ENCODE data around the gene BLOC1S6. TPM values are rescaled to one million over a fixed set of nuclear protein-coding genes. Genes with fewer than 3 reads are reported as not detected.

The BLOC1S6 gene
- total RNA-seq, 1 donor from 2014 or later: 64.6 TPM

GRCh38 chr15:45641374-45641781 lies 54.2 kb downstream of the BLOC1S6 start:
- Mint-ChIP-seq H3K9me3 (no peaks in the 10 kb centered on the region), H3K4me1 (peaks cover 2% of the 10 kb centered on the region), H3K36me3 (no peaks in the 10 kb centered on the region), H3K4me3 (no peak overlapping the region), H3K27me3 (ENCODE audit: insufficient read depth, low read depth) (peaks cover 4% of the 10 kb centered on the region), H3K27ac (no peak overlapping the region)
- H3K4me2 ChIP-seq: no peak overlapping the region
- DNase-seq (ENCODE audit: low spot score): no peak
- no peak for TF ChIP-seq EZH2 (IDR thresholded peaks at IDR 0.05)
- TF ChIP-seq EZH2phosphoT487 (IDR thresholded peaks at IDR 0.05): no peak
- TF ChIP-seq CTCF (IDR thresholded peaks at IDR 0.05): no peak
- no peaks in the 10 kb centered on the region for H3K9me3 ChIP-seq (ENCODE audit: low read depth)
- no peak overlapping the region for H3K27ac ChIP-seq
- H3K36me3 ChIP-seq: no peaks in the 10 kb centered on the region
- no peaks in the 10 kb centered on the region for H4K20me1 ChIP-seq (ENCODE audit: low read depth)
- no peak overlapping the region for H2AFZ ChIP-seq (replicated peaks)
- H3K4me1 ChIP-seq: no peaks in the 10 kb centered on the region
- no peak overlapping the region for H3K4me3 ChIP-seq
- H3K79me2 ChIP-seq (ENCODE audit: low read depth): no peaks in the 10 kb centered on the region
- peaks cover 41% of the 10 kb centered on the region for H3K27me3 ChIP-seq
- no peaks in the 10 kb centered on the region for H3F3A ChIP-seq (ENCODE audit: low read depth)
- no peak overlapping the region for H3K9ac ChIP-seq

GRCh38 chr15:45641999-45642932 lies 55.1 kb downstream of the BLOC1S6 start:
- TF ChIP-seq EZH2 (IDR thresholded peaks at IDR 0.05) (no peak), EZH2phosphoT487 (IDR thresholded peaks at IDR 0.05) (no peak), CTCF (IDR thresholded peaks at IDR 0.05) (no peak)
- Histone ChIP-seq H3K79me2 (ENCODE audit: low read depth) (no peaks in the 10 kb centered on the region), H3K9me3 (ENCODE audit: low read depth) (no peaks in the 10 kb centered on the region), H3K36me3 (no peaks in the 10 kb centered on the region), H3K4me1 (no peaks in the 10 kb centered on the region), H2AFZ (replicated peaks) (no peak overlapping the region), H4K20me1 (ENCODE audit: low read depth) (no peaks in the 10 kb centered on the region), H3F3A (ENCODE audit: low read depth) (no peaks in the 10 kb centered on the region), H3K27me3 (peaks cover 32% of the 10 kb centered on the region), H3K4me3 (no peak overlapping the region), H3K9ac (no peak overlapping the region), H3K4me2 (no peak overlapping the region), H3K27ac (no peak overlapping the region)
- DNase-seq (ENCODE audit: low spot score): no peak
- H3K36me3 Mint-ChIP-seq: no peaks in the 10 kb centered on the region
- H3K27ac Mint-ChIP-seq: no peak overlapping the region
- H3K27me3 Mint-ChIP-seq (ENCODE audit: insufficient read depth, low read depth): peaks cover 2% of the 10 kb centered on the region
- H3K4me1 Mint-ChIP-seq: peaks cover 2% of the 10 kb centered on the region
- H3K9me3 Mint-ChIP-seq: no peaks in the 10 kb centered on the region
- H3K4me3 Mint-ChIP-seq: no peak overlapping the region

- H3K4me1 Mint-ChIP-seq: peaks cover 7% of the 10 kb centered on the region
Observed at GRCh38 chr15:45644437-45644836, 57.3 kb downstream of the BLOC1S6 start.

More at GRCh38 chr15:45644437-45644836, 57.3 kb downstream of the BLOC1S6 start:
- H3K27ac Mint-ChIP-seq: no peak overlapping the region
- no peak overlapping the region for H3K27ac ChIP-seq
- H3K27me3 ChIP-seq: peaks cover 10% of the 10 kb centered on the region
- H3K4me2 ChIP-seq: no peak overlapping the region
- H4K20me1 ChIP-seq (ENCODE audit: low read depth): no peaks in the 10 kb centered on the region
- no peak overlapping the region for H2AFZ ChIP-seq (replicated peaks)
- DNase-seq (ENCODE audit: low spot score): no peak
- peaks cover 4% of the 10 kb centered on the region for H3K27me3 Mint-ChIP-seq (ENCODE audit: insufficient read depth, low read depth)
- H3K9me3 ChIP-seq (ENCODE audit: low read depth): no peaks in the 10 kb centered on the region
- no peak overlapping the region for H3K9ac ChIP-seq
- no peaks in the 10 kb centered on the region for H3K4me1 ChIP-seq
- H3K9me3 Mint-ChIP-seq: no peaks in the 10 kb centered on the region
- no peaks in the 10 kb centered on the region for H3K36me3 ChIP-seq
- no peak overlapping the region for H3K4me3 ChIP-seq
- H3F3A ChIP-seq (ENCODE audit: low read depth): no peaks in the 10 kb centered on the region
- no peaks in the 10 kb centered on the region for H3K79me2 ChIP-seq (ENCODE audit: low read depth)
- H3K36me3 Mint-ChIP-seq: no peaks in the 10 kb centered on the region
- no peak overlapping the region for H3K4me3 Mint-ChIP-seq
- TF ChIP-seq EZH2phosphoT487 (IDR thresholded peaks at IDR 0.05) (no peak), EZH2 (IDR thresholded peaks at IDR 0.05) (no peak), CTCF (IDR thresholded peaks at IDR 0.05) (no peak)

Measured in neural progenitor cell (in vitro differentiated cells).